GM21619 (cell line): ENCODE measurements around the gene ANAPC15.

ENCODE experiments used
- ATAC-seq: cut with Tn5 transposase; IDR thresholded peaks from one replicate; pipeline ENCODE4 v1.9.1; 2021; ENCODE audit not compliant: unreplicated experiment

Gene ANAPC15

DNA sequence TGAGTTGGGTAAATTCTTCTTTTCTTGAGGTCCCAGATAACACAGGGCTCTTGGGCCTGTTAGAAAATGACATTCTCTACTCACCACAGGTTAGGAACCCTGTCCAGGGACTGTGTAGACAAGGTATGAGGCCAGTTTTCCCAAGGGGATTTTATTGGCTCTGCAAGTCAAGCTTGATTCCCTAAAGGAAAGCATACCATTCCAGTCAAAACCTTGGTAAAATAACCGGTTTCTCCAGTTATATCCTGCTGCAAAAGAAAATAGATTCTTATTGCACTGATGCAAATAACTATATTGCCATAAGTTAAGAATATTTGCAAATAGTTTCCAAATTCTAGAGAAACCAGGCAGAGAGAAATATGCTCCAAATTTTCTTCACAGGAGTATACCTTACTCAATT lies 13.5 kb upstream of the ANAPC15 start:
- no peak for ATAC-seq

- ATAC-seq = no peak
Observed at GRCh38 chr11:72124046-72124445, 11.6 kb upstream of the ANAPC15 start.

GRCh38 chr11:72123117-72123653 lies 10.7 kb upstream of the ANAPC15 start:
- ATAC-seq = no peak

DNA sequence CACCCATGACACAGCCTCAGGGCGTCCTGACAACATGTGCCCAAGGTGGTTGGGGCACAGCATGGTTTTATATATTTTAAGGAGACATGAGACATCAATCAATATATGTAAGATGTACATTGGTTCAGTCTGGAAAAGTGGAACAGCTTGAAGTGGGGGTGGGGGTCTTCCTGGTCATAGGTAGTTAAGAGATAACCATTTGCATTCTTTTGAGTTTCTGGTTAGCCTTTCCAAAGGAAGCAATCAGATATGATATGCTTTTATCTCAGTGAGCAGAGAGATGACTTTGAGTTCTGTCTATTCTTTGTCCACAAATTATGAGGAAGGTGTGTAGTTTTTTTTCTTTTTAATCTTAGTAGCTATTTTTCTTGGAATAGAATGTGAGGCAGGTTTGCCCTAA lies 10.1 kb upstream of the ANAPC15 start:
- no peak for ATAC-seq

- ATAC-seq = no peak
Observed at GRCh38 chr11:72120930-72121329, 8.4 kb upstream of the ANAPC15 start.

DNA sequence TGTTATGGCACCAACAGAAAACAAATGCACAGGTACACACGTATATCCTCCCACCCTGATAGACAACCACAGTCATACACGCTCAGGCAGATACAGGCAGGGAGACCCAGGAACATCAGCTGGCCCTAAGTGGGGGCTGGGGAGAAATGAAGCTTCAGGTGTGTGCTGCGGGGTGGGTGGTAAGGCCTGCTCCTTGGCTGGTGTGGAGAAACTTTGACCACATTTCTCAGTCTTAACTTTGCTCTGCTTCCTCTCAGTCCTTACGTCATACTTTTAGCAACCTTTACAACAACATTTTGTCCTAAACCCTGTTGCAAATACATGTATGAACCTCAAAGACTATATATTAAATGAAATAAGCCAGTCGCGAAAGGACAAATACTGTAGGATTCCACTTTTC lies 6.7 kb upstream of the ANAPC15 start:
- no peak for ATAC-seq

DNA sequence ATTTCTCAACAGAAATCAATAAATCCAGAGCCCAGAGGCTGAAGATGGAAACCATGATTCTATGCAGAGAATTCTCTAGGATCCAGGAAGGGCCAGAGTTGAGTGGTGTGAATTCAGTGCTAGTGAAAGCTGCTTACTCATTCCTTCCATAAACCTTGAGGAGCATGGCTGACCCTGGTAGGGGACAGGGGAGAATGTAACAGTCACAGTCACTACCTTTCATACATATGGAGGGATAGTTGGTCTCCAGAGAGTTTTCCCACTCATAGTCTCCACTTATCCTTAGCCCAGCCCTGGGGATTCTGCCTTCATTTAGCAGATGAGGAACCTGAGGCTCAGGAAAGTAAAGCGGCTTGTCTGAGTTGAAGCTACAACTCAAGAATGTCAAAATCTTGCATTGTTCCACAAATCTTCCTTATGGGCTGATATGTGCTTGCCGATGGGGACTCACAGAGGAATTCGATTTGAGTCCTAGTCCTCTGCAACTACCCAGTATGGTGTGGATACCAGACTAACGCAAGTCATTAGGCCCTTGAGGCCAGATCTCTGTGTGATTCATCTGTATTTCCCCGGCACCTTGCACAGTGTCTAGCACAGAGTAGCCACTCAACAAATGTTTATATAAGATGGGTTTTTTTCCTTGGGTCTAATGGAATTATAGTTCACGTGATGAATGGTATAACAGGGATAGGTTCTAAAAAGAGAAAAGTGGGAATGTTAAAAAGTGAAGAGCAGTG lies 3.7 kb upstream of the ANAPC15 start:
- no peak for ATAC-seq

- ATAC-seq = no peak
Observed at GRCh38 chr11:72114570-72114969, 2.1 kb upstream of the ANAPC15 start.

DNA sequence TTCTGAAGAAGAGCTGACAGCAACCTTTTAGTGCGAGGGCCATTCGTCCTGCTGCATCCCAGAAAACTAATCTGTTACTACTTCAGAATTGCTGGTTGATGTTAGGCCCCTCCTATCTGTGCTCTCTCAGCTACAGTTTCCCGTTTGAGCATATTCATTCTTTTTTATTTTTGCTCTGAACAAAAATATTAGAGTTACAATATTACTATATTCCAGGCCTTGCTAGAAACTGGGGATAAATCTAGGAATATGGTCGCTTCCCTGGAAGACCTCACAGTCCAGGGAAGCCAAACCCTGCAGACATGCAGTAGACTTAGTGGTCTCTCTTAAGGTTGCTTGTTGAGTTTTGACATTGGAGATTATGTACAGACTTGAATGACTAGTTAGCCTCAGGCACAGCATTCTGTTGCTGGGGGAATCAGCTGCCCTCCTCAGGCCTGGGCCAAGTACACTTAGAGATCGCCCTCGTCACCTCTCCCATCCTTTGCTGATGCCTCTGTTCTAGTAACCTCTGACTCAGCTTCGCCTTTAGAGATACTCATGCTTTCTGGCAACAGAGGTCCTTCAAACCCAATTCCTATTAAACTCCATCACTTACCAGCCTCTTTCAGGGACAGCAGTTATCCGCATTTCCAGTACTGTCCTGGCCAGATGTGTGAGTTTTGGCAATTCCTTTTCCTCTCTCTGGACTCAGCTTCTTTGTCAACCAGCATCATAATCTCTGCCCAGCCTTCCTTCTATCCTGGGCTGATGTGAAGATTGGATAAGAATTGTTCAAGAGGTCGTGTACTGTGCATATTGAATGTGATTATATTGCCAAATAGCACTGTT lies 698 bp upstream of the ANAPC15 start:
- ATAC-seq = no peak

GRCh38 chr11:72111300-72112142 lies 974 bp downstream of the ANAPC15 start:
- ATAC-seq = peak; percentile 0

DNA sequence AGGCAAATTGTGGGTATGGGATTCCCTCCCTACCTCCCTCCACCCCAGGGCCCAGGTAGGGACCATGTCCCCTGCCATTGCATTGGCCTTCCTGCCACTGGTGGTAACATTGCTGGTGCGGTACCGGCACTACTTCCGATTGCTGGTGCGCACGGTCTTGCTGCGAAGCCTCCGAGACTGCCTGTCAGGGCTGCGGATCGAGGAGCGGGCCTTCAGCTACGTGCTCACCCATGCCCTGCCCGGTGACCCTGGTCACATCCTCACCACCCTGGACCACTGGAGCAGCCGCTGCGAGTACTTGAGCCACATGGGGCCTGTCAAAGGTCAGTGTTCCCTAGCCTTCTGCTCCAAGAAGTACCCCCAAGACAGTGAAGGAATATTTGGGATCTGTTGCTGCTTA lies 6.6 kb downstream of the ANAPC15 start, which contains the start of gene TOMT:
TSS of gene TOMT (plus strand) at position 37 of the 400 bp plus-strand sequence. CDS start at position 65, 28 bp downstream.
- no peak for ATAC-seq

DNA sequence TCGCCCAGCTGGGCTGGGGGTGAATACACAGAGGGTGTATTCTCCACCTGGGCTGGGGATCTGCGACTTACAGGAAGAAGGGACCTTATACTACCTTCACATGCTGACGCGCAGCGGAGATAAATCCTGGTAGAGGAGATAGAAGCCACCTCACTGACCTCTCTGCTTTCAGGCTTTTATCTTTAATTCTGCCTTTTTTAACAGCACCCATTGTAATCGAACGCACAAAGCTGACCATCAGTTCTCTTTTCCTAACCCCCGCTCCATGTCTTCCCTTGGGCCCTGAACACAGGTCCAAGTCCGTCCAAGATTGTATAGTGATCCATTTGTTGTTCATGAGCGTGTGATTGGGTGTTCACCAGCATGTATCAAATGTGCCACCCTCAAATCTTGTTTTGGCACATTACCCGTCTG lies 8.7 kb downstream of the ANAPC15 start:
- no peak for ATAC-seq

DNA sequence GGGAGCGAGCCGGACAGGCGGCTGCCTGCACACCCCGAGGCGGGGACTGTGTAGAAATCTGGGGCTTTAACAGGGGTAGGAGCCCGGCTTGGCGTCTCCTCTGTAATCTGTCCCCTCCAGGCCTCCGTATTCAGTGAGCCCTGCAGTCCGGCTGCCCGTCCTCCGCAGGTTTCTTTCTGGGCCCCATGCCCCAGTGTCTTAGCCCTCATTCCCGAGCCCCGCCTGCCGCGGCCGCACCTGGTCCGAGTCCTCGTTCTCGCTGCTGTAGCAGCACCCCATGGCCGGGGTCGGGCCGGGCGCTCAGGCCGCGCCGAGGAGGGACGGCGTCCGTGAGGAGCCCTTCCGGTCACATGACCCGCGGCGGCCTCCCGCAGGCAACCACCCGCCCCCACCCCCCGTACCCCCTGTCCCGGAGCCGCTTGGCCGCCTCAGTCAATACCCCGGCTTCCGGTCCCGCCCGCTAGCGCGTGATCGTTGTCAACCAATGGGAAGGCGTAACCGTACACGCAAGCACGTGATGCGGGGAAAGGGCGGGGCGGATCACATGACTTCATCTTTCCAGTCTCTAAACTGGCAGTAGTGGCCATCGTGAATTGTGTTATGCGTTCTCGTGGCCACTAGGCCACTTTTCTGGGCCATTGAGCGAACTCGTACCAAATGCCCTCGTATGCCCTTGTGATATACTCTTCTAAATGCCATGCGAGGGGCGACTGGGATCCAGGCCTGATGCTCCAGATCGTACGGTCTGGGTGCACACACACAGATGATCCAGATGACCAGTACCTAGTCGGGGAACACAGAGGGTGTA lies 9.3 kb downstream of the ANAPC15 start, which contains the start of gene LAMTOR1:
TSS of gene LAMTOR1 (minus strand) at position 352 of the 808 bp plus-strand sequence. CDS start at position 279, 73 bp downstream.
- peak; percentile 83 for ATAC-seq

DNA sequence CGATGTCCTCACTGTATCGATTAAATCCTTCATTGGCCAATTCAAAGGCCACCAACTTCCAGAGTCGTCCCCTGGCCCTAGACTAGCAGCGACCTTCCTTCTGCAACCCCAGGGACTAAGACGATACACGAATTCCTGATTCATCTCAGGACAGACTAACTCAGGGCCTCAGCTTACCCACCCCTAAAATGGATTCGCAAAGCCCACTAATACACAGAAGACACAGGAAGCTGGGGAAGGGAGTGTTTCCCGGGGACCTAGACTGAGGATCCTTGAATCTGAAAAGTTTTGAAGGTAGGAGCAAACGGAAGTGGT lies 9.9 kb downstream of the ANAPC15 start:
- no peak for ATAC-seq

DNA sequence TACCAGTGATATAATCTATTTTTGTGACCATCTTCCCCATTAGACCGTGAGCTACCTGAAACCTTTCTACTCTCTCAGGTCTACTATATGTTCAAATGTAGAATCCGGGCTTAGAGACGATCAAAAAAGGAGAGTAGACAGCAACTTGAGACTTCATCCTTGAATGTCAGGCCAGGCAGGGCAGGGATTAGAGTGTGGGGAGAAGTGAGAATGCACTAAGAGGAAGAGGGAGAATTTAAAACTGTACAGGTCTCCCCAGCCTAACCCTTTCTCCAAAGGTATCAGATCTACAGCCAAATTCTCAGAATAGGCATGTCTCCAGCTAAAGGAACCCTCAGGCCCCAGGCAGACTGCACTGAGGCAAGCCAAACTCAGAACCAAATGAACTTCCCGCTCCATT lies 10.3 kb downstream of the ANAPC15 start:
- ATAC-seq = no peak

DNA sequence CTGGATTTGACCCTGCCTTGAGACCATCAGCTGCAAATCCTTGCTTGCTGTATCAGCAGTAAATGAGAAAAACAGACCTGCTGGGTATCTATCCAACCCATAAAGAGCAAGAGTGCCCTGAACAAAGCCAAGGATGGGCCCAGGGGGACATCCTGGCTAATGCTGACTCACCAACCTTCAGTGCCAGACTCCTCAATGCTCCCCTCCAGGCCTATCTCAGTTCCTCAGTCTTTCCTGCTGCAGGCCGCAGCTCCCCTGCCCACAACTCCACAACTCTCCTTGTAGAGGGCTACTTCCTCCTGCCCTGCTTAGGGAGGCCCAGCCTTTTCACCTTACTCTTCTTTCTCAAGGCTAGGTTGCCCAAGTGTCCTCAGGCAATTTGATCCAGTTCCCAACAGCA lies 12.0 kb downstream of the ANAPC15 start:
- no peak for ATAC-seq

- ATAC-seq = no peak
Observed at GRCh38 chr11:72100009-72100408, 12.5 kb downstream of the ANAPC15 start.

- ATAC-seq = no peak
Observed at GRCh38 chr11:72098741-72099140, 13.8 kb downstream of the ANAPC15 start.

GRCh38 chr11:72091292-72091691 lies 21.2 kb downstream of the ANAPC15 start:
- no peak for ATAC-seq

DNA sequence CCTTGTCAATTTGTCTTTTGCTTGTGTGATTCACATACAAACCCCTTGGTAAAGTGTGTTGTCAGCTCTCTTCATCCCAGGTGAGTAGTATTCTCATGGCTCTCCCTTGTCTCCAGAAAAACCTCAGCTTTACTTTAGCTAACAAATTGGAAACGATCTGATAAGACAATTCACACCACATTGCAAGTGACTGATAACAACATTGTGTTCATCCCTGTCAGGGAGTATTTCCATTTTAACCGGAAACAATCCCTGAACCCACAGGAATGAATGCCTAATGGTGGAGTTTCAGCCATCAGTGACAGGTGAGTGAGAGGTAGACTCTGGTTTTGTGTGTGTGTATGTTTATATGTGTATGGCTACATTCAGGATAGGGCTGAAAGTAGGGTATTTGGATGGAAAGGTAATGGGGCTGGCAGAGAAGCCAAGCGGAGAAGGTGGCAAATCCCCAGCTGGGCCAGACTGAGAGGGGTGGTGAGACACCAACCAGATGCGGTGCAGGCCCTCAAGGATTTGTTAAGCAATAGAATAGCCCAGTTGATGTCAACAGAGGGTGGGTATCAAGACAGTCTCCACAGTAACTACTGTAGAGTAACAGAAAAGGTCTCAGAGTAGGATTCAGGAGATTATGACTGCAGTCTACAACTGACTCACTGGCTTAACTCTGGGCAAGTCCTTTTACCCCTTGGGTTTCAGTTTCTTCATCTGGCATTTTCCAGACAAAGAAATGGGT lies 24.3 kb downstream of the ANAPC15 start:
- ATAC-seq = no peak
